ENCODE data around the gene TMC2. TPM values are rescaled to one million over a fixed set of nuclear protein-coding genes. Genes with fewer than 3 reads are reported as not detected.
A peak's percentile ranks its signal among the peaks of the same experiment; 100 is the strongest.

The TMC2 gene
- total RNA-seq, 6 donors from 2014 or later = 0.22 to 0.57 (median 0.41) TPM; not detected in 2

- Histone ChIP-seq H3K27ac (peak overlapping the region in 3 of 4 donors; percentile 13 to 36 (median 23)), H3K4me1 (no peaks in the 10 kb centered on the region), H3K4me3 (no peak overlapping the region), H3K9me3 (peaks cover 0 to 8% (median 4%) of the 10 kb centered on the region in 4 donors), H3K27me3 (no peaks in the 10 kb centered on the region), H3K36me3 (no peaks in the 10 kb centered on the region)
- ATAC-seq (ENCODE audit: low FRiP score in 2 of 2) (peak; percentile 43 to 65), DNase-seq (no peak)
- TF ChIP-seq EP300 (IDR thresholded peaks at IDR 0.05) (no peak), POLR2A (IDR thresholded peaks at IDR 0.05) (no peak), POLR2AphosphoS5 (IDR thresholded peaks at IDR 0.05) (no peak)
- TF ChIP-seq, protein P1, sequence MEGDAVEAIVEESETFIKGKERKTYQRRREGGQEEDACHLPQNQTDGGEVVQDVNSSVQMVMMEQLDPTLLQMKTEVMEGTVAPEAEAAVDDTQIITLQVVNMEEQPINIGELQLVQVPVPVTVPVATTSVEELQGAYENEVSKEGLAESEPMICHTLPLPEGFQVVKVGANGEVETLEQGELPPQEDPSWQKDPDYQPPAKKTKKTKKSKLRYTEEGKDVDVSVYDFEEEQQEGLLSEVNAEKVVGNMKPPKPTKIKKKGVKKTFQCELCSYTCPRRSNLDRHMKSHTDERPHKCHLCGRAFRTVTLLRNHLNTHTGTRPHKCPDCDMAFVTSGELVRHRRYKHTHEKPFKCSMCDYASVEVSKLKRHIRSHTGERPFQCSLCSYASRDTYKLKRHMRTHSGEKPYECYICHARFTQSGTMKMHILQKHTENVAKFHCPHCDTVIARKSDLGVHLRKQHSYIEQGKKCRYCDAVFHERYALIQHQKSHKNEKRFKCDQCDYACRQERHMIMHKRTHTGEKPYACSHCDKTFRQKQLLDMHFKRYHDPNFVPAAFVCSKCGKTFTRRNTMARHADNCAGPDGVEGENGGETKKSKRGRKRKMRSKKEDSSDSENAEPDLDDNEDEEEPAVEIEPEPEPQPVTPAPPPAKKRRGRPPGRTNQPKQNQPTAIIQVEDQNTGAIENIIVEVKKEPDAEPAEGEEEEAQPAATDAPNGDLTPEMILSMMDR (IDR thresholded peaks at IDR 0.05) = no peak
- WGBS, 2 donors = 70 to 83% methylated on average over 4 of the region's 4 CpGs
These were observed 87.8 kb downstream of the TMC2 start for GRCh38 chr20:2624190-2624589.

DNA sequence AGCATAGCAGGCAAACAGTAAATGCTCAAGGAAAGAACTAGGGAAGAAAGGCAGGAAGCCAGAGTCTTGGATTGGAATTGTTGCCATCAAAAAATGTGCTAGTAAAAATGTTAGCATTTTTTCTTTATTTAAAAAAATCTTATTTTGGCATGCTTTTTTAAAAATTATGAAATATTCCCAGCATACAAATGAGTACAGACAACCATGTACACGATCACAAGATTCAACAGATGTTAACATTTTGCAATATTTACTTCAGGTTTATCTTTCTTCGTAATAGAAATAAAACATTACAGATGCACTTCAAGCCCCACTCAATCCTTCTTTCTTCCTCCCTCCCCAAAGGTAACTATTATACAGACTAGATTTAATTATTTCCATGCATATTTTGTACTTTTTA, 88.7 kb downstream of the TMC2 start:
- no peak overlapping the region for H3K4me3 ChIP-seq
- DNase-seq = no peak
- no peaks in the 10 kb centered on the region for H3K36me3 ChIP-seq
- H3K4me1 ChIP-seq = no peaks in the 10 kb centered on the region
- ATAC-seq (ENCODE audit: low FRiP score in 2 of 2) = no peak
- peak overlapping the region in 2 of 4 donors; percentile 23 to 36 for H3K27ac ChIP-seq
- 39 to 65% methylated on average over 2 of the region's 2 CpGs for WGBS, 2 donors
- H3K9me3 ChIP-seq = peaks cover 0 to 8% (median 4%) of the 10 kb centered on the region in 4 donors
- H3K27me3 ChIP-seq = no peaks in the 10 kb centered on the region
- TF ChIP-seq, protein P1 (IDR thresholded peaks at IDR 0.05) = no peak
- TF ChIP-seq POLR2A (IDR thresholded peaks at IDR 0.05) (no peak), EP300 (IDR thresholded peaks at IDR 0.05) (no peak), POLR2AphosphoS5 (IDR thresholded peaks at IDR 0.05) (no peak)

DNA sequence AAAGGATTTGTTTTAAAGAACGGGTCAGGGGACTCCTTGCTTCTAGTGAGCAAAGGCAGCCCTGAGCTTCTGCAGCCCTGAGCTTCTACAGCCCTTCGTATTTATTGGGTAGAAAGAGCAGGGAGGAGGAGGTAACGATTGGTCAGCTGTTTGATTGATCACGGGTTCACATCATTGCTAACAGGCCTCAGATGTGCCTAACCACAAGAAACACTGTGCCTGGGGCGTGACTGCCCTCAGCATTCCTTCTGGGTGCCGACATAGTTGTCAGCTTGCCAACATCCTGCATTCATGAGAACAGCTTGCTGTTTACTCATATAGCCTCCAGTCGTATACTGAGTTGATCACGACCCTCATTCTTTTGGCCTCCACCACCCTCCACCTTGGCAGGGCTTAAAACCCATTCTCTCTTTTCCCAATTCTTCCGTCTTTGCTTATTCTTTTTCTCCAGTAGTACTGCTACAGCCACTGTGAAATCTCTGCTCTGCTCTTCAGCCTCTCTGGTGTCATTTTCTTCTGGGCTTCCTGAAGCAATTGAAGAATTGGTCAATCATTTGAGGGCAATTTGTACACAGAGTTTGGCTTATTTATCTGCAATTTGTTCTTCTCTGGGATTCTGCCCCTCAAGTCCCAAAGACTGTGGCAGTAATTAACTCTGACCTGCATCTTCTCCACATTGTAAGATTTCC, 90.6 kb downstream of the TMC2 start:
- ATAC-seq (ENCODE audit: low FRiP score in 2 of 2) (no peak), DNase-seq (peak in 1 of 2 donors; percentile 28)

GRCh38 chr20:2631228-2631627, 94.9 kb downstream of the TMC2 start:
- Histone ChIP-seq H3K4me1 (no peaks in the 10 kb centered on the region), H3K36me3 (no peaks in the 10 kb centered on the region), H3K27me3 (no peaks in the 10 kb centered on the region), H3K4me3 (no peak overlapping the region), H3K9me3 (peaks cover 0 to 8% (median 3%) of the 10 kb centered on the region in 4 donors), H3K27ac (no peak overlapping the region)
- DNase-seq (no peak), ATAC-seq (ENCODE audit: low FRiP score in 2 of 2) (no peak)
- WGBS, 2 donors = 9 to 24% methylated on average over 1 of the region's 1 CpG
- no peak for TF ChIP-seq EP300 (IDR thresholded peaks at IDR 0.05)
- TF ChIP-seq, protein P1 (IDR thresholded peaks at IDR 0.05) = no peak
- no peak for TF ChIP-seq POLR2AphosphoS5 (IDR thresholded peaks at IDR 0.05)
- no peak for TF ChIP-seq POLR2A (IDR thresholded peaks at IDR 0.05)

More for the DNA sequence above, 90.6 kb downstream of the TMC2 start:
- WGBS, 2 donors = 53 to 65% methylated on average over 8 to 9 of the region's 9 CpGs
- Histone ChIP-seq H3K36me3 (no peaks in the 10 kb centered on the region), H3K4me3 (no peak overlapping the region), H3K9me3 (peaks cover 0 to 8% (median 4%) of the 10 kb centered on the region in 4 donors), H3K27ac (peak overlapping the region in 1 of 4 donors; percentile 38), H3K27me3 (no peaks in the 10 kb centered on the region), H3K4me1 (no peaks in the 10 kb centered on the region)
- TF ChIP-seq POLR2A (IDR thresholded peaks at IDR 0.05) (no peak), POLR2AphosphoS5 (IDR thresholded peaks at IDR 0.05) (no peak), EP300 (IDR thresholded peaks at IDR 0.05) (no peak)
- TF ChIP-seq, protein P1 (IDR thresholded peaks at IDR 0.05) = no peak

GRCh38 chr20:2633381-2633780, 97.0 kb downstream of the TMC2 start:
- TF ChIP-seq, protein P1 (IDR thresholded peaks at IDR 0.05) = no peak
- TF ChIP-seq POLR2AphosphoS5 (IDR thresholded peaks at IDR 0.05) = no peak
- no peak for TF ChIP-seq POLR2A (IDR thresholded peaks at IDR 0.05)
- no peak for TF ChIP-seq EP300 (IDR thresholded peaks at IDR 0.05)
- 0 to 11% methylated on average over 1 of the region's 1 CpG for WGBS, 2 donors
- H3K27me3 ChIP-seq = no peaks in the 10 kb centered on the region
- H3K9me3 ChIP-seq = no peaks in the 10 kb centered on the region
- ATAC-seq (ENCODE audit: low FRiP score in 2 of 2) (no peak), DNase-seq (no peak)
- no peak overlapping the region for H3K4me3 ChIP-seq
- no peak overlapping the region for H3K27ac ChIP-seq
- no peaks in the 10 kb centered on the region for H3K4me1 ChIP-seq
- H3K36me3 ChIP-seq = no peaks in the 10 kb centered on the region

Data from upper lobe of left lung (tissue), 6 donors.